Hypothalamus (tissue), 51 donors: ENCODE data around the gene EMX2.
"Not testable (repeated sequence)": the region's sequence is repeated elsewhere in the genome, so short reads cannot be mapped to it uniquely, and the experiment has no call there.

Experiments used
- DNase-seq, 51 donors: peaks; one replicate each; lab custom pipeline; 2025; lab: John Stamatoyannopoulos, UW

Gene EMX2

DNA sequence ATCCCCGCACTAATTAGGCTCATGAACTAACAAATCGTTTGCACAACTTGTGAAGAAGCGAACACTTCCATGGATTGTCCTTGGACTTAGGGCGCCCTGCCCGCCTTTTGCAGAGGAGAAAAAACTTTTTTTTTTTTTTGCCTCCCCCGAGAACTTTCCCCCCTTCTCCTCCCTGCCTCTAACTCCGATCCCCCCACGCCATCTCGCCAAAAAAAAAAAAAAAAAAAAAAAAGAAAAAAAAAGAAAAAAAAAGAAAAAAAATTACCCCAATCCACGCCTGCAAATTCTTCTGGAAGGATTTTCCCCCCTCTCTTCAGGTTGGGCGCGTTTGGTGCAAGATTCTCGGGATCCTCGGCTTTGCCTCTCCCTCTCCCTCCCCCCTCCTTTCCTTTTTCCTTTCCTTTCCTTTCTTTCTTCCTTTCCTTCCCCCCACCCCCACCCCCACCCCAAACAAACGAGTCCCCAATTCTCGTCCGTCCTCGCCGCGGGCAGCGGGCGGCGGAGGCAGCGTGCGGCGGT, at the start of gene EMX2:
Gene EMX2 (plus strand): TSS at position 41 of the 519 bp plus-strand sequence. CDS start 522 bp downstream, outside the sequence.
- no peak for DNase-seq

DNA sequence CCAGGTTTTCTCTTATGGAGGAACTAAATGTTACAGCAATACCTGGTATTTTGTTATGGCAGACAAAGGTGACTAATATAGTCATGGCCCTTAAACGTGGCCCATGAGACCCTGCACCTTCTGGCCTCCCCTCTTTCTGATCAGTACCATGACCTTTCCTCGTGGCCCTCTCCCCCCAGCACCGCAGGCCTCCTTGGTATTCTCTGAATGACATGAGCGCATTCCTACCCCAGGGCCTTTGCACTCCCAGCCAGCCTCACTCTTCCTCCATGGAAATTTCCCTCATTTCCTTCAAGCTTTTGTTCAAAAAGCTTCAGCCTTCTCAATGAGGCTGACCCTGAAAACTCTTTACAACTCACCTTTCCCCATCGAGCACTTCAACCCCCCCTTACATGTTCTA, 46.5 kb upstream of the EMX2 start:
- DNase-seq = no peak

DNA sequence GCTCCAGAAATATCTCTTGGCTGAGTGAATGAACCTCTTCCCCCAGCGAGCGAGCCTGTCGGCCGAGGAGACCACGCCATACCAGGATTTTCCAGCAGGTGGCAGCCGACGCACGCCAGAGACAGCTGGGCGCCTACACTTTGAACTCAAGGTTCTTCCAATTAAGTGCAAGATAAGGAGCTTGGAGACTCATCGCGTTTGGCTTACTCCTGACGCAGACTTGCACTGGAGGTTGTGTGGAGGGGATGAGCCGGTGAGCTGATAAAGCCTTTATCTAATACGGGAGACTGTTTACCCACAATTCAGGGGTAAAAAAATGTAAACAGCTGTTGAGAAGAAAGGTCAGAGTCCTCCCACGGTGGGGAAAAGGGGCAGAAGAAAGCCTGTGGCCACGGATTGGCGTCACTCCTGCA, 45.9 kb upstream of the EMX2 start:
- peak in 46 of 51 donors; percentile 5 to 72 (median 44) for DNase-seq

DNA sequence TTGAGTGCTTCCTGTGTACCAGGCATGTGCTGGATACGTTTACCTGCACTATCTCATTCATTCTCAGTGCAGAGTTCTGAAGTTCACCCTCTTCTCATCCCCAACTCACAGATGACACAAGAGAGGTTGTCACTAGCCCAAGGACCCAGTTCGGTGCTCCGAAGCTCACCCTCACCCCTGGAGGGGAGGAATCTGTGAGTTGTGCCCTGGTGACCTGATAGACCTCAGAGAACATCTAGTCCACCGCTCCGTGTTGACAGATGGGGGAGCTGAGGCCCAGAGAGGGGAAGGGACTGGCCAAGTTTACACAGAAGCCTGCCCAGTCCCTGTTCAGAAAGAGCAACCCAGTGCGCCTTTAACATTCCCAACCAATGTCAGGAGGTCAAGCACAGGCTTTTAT, 44.8 kb upstream of the EMX2 start:
- DNase-seq = no peak

DNA sequence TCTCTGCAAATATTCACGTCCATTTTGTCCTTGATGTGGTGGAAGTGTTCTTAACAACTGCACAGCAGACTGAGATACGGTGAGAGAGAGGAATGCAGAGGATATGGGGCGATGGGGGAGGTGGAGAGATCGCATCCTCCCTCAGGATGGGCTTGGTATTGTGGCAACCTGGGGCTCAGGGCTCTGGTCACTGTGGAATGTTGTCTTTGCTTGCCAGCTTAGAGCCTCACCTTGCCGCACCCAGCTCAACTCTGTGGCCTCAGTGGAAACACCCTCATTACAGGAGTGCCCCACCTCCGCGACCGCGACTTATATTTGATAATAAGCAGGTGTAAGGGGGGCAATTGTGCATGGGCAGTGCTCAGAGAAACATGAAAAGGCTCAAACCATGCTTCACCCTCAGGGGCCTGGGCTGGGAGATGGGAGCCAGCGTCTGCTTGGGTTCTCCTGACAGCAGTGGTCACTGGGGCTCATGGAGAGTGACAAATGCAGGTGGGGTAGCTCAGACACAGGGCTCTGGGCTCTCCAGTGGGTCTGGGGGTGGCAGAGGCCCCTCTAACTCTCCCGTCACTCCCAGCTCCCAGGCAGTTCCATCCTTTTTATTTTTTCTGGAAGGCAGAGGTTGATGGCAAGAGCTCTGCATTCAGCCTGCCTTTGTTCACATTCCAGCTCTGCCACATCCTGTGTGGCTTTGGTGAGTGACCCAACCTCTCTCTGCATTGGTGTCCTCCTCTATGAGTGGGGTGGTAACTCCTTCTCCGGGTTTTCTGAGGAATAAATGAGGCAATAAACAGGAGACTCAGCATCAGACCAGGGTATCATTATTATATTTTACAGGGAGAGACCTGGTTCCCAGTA, 43.1 kb upstream of the EMX2 start:
- DNase-seq = no peak

DNA sequence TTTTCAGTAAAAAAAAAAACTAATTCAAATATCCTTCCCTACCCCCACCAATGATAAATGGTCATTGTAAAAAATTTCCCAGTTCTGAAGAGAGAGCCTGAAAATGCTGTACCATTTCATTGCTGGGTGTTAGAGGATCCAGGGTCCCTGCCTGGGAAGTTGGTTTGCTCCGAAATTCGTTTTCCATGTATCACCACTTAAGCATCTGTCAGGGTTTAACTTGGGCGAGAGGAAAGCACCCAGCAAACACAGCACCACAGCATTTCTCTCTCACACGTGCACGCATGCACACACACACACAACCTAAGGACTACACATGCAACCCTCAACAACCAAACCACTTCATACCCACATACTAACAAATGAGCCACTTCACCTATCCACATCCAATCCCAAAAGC, 42.1 kb upstream of the EMX2 start:
- DNase-seq = no peak

DNA sequence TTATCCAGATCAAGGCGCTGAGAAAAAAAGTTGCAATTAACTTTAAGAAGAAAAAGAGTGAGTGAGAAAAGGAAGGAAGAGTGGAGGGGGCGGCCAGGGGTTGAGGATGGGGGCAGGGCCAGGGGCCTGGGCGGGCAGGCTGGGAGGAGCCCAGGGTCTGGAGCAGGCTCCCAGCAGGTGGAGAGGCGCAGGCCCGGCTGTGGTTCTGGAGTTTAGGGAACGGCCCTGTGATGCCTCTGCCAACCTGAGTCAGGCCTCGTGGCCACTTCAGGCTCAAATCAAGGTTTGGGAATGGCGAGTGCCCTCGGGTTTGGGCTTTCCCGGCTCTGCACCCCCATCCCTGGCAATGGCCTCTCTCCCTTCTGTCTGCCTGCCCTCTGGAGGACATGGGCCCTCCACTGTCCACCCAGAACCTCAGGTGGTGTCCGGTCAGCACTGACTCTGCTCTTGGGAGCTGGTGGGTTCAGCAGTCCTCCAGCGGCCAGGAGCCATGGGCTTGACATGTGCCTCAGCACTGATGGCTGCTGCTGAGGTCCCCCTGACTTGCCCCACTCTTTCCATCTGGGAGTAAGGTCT, 41.0 kb upstream of the EMX2 start:
- DNase-seq = no peak

DNA sequence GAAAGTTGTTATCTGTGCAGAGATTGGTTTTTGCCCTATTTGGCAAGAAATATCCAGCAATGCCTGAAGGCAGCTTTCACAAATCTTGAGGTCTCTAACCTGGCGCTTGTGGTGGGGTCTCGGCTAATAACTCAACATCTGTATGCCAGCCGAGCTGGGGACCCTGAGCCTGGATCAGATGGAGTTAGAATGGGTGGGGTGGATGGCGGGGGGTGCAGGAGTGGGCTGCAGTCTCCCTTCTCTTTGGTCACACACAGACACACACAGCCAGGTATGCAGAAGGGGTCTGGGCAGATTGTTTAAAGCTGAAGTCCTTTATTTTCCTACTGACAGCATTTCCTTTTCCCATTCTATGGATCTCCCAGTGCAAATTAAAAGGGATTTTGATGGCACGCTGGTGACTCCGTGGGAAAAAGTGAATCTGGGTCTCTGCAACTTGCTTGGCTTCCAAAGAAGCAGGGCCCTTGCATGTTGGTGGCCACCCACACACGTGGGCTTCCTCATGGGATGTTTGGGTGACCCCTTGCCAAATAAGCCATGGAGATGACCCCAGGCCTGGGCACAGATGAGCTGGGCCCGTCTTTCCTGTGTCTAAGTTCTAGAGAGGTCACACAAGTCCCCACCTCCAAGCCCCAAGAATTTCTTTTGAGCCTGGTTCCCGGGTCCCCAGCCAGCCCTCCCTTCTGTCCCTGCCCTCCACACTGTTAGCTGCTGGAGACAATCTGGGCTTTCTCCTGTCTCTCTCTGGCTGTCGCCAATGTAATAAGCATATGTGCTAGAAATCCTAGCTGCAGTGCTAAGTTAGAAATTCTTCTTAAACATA, 39.9 kb upstream of the EMX2 start:
- no peak for DNase-seq

DNA sequence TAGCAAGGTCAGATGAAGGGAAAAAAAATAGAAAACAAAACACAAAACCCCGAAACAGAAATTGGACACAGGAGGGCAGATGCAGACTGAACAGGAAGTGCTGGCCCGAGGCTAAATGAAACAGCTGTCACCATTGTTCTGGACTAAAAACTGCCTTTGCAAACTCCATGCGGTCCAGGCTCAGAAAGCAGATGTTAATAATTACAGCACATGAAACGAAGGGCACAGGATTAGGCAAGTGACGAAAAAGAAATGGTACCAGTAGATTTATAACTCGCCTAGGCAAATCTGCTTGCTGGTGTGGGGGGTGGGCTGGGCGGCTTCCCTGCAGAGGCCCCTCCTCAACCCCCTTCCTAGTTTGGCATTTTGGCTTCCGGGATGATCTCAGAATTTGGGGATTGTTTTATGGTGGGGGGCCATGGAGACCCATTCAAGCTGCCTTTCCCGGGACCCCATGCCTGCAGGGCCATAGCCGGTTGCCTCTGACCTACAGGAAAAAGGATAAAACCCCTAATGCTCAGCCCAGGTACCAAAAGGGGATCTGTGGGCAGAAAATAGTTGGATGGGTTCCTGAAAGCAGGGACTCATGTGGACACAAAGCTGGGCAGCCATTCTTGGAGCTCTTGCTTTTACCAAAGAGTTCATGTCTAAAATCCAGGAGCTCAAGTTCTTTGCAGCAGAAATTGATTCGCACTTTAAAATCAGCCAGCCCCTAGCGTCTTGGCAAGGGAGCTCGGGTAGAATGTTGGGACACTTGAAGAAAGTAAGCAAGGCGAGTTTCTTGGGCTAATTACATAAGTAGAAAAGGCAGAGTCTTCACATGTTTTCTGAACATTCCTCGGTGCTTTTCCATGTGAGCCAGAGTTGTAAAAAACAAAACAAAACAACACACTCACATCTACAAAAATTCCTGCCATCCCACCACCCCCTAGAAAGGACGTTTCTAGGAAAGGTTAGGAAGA, 39.0 kb upstream of the EMX2 start:
- DNase-seq = peak in 1 of 51 donors; percentile 3

DNA sequence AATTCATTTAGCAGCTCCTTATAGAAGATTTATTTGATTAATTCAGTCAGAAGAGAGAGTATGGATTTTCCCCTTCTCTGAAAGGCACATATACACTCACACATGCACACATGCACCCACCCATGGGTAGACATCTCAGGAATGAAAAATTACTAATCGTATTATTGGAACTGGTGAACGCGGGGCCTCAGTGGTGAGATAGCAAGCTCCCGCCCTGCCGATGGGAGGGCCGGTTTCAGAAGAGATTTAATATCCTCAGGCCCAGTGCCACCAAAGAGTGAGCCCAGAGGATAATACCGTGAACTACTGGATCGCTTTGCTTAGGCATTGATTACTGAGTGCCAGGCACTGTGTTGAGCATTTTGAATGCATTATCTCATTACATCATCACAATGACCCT, 38.0 kb upstream of the EMX2 start:
- DNase-seq = no peak

DNA sequence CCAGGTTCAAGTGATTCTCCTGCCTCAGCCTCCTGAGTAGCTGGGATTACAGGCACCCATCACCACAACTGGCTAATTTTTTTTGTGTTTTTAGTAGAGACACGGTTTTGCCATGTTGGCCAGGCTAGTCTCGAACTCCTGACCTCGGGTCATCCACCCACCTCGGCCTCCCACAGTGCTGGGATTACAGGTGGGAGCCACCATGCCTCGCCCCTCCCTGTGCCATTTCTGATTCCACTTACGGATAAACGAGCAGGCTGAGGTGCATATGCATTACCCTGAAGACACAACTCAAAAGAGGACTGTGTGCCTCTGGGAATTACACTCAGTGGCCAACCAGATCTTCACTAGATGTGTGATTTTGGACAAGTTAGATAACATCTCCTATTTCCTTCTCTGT, 35.5 kb upstream of the EMX2 start:
- DNase-seq = not testable (repeated sequence)

DNA sequence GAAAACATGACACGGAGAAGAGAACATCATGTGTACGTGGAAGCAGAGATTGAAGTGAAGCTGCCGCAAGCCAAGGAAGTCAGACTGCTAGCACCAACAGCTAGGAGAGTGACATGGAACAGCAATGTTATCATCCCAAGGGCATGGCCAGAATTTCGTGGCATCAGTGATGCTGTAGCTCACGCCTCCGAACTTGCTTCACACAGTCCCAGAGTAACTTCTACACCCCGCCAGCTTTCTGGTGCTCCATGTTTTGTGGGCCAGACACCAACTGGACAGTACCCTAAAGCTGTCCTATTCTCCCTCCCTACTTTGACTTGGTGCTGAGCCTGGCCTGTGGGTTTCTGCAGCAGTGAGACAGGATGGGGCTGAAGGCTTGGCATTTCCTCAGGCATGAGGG, 33.0 kb upstream of the EMX2 start:
- DNase-seq = no peak

DNA sequence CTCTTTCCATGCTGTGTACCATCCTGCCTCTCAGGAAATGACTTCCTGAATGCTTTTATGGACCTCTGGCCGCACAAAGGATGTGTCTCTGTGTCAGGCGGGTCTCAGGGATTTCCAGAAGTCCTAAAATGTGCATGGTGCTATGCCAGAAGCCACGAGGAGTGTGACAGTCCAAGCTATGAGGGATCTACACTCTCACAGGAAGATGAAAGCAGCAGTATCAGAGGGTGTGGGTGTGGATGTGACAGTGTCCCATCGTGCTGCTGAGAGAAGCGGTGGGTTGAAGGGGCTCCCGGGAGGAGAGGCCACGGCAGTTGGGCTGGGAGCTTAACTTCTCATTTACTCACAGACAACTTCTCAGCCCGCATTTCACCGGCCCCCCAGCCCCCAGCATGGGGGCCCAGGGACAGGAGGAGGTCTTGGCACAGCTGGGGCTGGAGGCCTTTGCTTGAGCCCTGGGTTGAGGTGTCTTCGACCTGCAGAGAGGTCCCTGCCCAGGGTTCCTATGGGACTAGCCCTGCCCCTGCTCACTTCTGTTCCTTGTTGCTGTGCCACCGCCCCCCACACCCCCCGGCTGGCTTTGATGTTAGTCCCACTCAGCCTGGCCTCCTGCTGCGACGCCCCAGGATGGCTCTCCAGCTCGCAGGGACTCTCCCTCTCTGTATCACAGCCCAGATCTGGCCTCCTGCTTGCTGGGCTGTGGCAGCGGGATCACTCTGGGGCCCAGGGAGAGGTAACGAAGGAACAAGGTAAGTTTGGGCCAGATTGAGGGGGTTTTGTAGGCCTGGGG, 30.8 kb upstream of the EMX2 start:
- DNase-seq = no peak

DNA sequence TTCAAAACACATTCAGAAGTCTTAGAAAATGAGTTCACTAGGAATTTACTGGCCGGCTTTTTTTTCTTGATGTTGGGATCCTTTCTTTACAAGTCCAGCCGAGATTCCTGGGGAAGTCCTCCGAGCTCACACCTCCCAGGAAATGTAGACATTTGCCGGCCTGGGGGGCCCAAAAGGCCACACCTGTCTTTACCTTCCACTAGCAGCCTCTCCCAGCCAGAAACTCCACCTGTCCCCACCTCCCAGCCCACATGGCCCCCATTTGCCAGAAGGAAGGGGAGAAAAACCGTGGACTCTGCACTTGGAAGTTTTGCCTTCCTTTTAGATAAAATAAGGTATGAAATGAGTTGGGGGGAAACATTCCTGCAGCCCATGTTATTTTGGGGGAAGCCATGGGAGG, 27.6 kb upstream of the EMX2 start:
- DNase-seq = no peak

DNA sequence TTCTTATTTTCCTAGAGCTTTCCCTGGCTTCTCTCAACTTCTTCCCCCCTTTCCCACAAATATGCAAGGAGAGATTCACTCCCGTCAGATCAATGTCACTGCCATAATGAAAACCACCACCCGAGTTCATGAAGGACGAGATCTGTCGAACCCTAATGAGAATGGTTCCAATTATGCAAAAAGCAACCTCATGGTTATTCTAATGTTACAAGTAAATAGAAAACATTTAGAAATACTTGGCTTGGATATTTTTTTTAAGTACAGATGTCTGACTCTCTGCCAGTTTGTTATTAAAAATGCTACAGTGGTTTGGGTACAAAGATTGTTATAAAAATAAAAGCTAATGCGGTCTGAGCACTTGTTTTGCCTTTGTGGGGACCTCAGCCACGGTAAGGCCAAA, 25.9 kb upstream of the EMX2 start:
- no peak for DNase-seq

DNA sequence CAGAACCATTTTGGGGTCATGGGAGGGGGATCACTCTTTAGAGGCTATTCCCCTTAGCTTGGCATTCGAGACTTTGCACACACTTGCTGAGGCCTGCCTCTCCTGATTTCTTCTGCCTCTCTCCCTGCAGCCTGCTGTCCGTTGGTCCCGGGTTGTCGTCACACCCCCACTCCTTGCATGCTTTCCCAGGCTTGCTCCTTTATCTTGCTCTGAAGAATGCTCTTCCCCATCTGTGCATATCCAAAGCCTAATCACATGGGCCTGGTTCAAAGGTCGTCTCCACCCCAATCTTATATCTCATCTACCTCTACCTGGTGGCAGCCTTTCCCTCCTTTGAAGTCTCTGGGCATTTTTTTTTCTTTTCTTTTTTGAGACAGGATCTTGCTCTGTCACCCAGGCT, 24.3 kb upstream of the EMX2 start:
- DNase-seq = no peak

DNA sequence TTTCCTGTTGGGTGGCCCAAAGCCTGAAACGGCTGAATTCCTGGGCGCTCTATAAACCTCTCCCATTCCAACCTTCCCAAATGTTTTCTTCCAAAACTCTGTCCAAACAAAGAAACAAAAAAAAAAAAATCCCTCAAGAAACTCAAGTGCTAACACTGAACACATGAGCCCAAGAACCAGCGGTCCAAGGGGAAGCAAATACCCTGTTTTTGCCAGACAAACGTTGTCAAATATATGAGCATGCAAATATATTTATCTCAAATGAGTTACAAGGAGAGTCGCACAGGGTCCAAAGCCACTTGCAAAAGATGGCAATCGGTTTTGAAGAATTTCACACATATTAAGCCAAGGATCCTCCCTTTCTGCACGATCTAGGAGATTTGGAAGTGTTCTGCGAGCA, 23.3 kb upstream of the EMX2 start:
- no peak for DNase-seq

DNA sequence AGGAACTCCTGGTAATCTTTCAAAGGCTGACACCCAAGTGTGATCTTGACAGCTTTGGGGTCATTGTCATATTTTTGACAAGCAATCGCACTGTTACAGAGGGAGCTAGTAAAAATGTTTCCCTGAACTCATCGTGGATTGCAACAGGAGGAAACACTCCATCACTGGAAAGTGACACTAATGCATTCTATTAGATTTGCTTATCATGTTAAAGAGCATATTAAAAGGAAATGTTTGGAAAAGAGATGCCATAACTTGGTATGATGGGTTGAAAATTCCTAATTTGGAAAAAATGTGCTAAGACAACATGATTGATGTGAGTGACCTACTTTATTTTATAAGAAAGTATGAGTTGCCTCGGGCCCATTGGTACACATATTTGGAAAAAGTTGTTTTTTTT, 22.7 kb upstream of the EMX2 start:
- no peak for DNase-seq

DNA sequence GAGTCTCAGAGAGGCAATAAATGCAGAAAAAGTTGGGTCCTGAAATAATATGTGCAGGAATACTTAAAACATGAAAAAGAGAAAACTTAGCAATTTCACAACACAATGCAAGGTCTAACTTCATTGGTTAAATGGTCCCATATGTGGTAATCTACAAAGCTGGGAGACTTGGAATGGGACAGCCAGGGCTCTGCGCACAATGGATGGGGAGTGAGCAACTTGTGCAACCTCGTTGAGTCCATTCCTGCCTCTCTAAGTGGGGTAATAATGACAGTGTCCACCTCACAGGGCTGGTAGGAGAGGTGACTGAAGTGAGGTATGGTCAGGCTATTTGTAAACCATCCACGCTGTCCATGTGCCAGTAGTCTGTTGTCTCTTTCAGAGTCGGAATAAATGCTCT, 11.8 kb upstream of the EMX2 start:
- no peak for DNase-seq
